ENCODE data around the gene KCNJ9.

KCNJ9 gene

DNA sequence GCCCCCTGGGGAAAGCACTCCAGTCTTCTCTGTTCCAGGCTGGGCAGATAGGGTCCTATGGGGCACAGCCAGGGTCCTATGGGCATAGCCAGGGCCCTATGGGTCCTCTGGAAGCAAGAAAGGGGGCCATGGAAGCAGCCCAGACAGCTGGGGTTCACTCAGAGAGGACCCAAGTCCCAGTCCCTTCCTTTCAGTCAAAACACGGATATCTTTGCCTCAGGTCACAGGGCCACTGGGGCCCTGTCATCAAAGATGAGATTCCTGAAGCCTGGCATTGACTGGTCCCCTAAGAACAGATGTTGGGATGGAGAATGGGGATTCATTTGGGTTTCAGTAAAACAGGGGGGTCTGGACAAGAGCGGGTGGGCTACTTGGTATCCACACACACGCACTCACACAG is 8.5 kb downstream of the KCNJ9 start:
- no peak for DNase-seq

DNA sequence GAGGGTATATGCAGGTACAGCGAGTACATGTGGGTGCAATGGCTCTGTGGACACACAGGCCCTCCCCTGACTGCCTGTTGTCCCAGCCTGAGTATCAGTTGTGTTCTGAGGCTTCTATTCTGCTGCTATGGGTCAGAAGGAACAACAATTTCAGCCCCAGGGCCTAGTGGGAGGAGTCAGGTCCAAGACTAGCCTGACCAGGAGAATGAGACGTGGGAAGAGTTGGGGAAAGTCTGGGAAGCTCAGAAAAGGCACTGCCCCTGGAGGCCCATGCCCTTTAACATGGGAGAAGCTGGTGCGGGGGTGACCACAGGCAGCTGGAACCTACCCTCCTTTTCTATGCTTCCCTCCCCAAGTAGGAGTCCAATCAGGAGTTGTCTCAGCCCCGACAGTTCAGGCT is 9.4 kb downstream of the KCNJ9 start:
- DNase-seq, result no peak

DNA sequence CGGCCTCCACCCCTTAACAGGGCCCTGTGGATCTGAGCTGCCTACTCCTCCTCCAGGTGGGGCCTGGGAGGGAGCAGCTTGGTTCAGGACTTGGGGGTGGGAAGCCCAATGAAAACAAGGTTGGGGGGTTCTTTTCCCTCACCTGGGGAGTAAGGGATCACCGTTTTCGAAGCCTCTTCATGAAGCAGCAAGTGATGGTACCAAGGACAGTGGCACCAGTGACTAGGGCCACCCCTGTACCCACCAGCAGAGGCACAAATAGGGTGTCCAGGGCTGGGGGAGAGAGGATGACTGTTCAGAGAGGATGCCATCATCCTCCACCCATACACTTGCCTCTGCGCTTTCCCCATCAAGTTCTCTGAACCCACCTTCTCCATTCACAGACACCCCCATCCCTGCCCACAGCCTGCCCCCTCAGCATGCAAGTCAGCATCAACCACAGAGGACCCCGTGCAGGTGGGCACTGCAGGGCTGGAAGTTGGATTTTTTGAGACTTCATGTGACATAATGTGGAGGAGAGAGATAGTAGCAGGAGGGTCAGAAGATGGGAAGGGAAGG is 10.4 kb downstream of the KCNJ9 start:
- DNase-seq, result no peak

DNA sequence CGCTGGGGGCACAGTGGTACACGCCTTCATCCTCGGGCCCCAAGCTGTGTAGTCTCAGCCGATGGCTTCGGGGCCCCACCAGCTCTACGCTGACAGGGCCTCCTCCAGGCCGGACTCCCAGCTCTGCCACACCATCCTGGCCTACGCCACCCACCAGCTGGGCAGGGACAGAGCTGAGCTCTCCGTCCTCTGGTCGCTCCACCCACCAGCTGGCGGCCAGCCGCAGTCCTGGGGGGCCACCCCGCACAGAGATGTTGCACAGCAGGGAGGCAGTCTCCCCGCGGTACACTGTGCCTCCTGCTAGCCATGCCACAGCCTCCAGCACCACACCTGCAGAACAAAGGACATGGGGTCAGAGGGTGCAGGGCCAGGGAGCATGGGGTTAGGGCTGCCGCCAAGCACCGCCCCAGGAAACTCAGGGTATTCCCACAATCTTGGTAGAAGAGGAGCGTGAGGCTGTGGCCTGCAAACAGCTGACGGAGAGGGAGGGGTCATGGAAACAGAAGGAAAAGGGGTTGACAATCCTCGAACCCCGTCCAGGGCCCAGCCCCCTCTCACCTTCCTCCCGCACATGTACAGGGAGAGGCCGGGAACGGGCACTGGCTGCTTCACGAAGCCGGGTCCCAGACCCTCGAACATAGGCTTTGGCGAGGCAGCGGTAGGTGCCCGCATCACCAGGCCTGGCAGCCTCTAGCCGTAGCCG is 11.2 kb downstream of the KCNJ9 start:
- no peak for DNase-seq

DNA sequence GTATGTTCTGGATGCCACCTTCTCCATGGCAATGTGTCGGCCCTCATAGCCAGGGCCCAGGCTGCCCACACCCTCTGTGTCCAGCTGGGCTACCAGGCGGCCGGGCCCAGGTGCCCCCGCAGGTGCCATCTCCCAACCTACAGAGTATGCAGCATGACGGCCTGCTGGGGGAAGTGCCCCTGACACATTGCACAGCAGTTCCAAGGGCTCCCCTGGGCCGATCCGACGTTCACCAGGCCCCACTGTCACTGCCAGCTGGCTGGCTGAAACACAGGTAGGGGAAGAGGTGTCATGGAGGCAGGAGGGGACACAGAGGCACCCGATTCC is 11.7 kb downstream of the KCNJ9 start:
- no peak for DNase-seq

DNA sequence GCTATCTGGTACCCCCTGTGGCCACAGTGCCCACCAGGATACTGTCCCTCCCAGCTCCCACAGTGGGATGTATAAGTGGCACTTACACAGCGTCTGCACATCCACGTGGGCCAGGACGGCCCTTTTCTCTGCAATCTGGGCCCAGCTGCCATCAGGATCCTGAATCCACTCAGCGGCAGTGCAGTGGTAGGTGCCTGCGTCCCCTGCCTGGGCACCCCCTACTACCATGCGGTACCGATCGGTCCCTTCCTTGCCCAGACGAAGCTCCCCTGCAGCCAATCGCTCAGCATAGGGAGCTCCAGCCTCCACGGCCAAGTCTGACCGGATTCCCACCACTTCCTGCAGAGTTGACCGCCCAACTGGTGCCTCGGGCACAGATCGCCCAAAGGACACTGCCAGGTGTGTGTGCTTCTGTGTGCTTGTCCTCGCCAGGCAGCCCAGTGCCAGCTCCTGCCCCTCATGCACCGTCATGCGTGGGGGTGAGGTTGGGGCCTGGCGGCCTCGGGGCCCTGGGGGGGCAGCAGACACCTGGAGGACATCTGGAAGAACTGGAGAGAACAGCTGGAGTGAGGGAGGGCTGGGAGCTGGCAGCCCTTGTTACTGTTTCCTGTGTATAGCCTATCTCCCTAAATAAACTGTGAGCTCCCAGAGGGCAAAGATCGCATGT is 12.4 kb downstream of the KCNJ9 start:
- DNase-seq, result no peak

DNA sequence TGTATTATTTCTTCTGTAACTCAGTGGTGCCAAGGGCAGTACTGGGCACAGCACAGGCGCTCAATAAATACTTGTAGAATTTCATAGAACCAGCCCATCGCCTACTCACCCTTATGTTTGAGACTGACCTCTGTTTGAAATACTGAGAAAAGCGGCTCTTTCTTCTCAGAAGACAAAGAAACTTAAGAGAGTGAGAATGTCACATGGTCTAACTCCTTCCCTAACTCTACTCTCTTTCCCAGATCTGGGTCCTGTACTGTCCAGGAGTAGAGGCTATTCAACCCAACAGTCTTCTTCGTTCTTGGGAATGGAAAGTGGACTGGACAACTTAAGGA is 12.9 kb downstream of the KCNJ9 start:
- DNase-seq, result no peak

DNA sequence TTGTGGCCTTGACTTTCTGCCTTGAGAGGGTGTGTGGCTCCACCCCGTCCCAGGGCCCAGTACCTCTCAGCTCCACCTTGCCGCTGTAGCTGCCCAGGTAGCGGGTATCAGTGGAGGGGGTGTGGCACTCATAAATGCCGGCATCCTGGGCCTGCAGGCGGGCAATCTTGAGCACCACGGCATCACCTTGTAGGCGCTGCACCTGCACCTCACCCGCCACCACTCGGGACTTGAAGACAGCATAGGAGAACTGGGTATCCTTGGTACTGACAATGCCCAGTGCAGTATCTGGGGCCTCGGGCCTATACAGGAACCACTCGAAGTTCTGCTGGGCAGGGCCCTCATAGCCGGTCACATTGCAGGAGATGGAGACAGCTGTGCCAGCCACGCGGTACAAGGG is 13.5 kb downstream of the KCNJ9 start:
- no peak for DNase-seq

DNA sequence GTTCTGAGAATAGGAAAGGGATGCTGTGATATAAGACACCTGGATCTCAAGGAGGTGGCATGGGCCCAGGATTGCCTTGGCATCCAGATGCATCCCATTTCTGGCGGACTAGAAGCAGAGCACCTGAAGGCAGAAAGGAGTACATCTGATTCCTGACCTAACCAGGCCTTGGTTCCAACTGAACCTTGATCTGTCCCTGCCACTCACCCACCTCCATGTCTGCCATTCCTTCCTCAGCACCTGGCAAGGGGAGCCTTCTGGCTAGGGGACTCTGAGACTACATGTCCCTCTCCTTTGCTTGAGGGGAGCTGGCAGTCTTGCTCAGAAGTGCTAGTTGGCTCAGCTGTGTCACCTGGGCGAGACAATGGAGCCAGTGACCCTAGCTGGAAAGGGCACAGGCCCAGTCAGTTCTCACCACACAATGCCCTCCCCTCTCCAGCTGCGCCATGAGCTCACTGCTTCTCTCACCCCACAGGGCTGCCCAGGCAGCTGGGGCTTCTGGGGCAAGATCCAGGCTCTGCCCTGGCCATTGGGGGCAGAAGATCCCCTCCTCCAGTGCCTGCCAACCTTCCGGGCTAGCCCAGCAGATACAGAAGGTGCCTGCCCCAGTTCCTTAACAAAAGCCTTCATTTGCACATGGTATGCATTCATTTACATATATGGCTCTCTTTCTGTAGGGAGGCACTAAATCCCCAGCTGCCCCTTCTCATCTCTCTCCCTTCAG is 14.2 kb downstream of the KCNJ9 start:
- DNase-seq, result no peak

DNA sequence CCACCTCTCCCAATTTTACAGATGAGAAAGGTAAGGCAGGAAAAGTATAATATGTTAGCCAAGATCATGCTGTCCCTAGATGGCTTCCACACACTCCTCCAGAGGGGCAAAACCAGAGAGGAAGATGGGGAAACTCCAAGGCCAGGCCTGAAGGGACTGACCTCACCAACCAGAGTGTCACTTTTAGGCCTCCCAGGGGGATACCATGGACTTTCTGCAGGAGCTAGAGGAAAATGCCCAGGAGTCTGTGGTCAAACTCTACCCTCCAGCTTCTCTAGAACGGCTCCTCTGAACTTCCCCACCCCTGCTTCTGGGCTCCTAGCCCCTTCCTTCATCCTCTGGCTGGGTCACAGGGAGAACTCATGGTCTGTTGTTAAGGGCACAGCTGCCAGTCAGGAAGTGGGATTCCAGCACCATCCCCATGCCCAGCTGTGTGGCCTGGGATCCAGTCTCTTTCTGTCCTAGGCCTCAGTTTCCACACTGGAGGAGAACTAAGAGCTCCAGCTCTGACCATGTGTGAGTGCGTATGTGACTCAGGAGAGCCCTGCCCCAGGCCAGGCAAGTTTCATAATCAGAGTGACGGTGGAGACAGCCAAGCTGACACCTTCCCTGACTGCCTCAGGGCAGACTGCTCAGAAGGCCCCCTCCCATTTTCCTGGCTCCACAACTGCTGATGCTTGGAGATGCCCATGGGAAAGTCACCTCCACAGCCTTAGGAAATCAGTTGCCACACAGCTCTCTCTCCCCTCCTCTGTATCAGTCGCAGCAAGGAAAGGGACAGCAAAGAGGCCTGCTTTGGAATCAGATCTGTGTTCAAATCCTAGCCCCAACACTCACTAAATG is 15.2 kb downstream of the KCNJ9 start:
- no peak for DNase-seq

DNA sequence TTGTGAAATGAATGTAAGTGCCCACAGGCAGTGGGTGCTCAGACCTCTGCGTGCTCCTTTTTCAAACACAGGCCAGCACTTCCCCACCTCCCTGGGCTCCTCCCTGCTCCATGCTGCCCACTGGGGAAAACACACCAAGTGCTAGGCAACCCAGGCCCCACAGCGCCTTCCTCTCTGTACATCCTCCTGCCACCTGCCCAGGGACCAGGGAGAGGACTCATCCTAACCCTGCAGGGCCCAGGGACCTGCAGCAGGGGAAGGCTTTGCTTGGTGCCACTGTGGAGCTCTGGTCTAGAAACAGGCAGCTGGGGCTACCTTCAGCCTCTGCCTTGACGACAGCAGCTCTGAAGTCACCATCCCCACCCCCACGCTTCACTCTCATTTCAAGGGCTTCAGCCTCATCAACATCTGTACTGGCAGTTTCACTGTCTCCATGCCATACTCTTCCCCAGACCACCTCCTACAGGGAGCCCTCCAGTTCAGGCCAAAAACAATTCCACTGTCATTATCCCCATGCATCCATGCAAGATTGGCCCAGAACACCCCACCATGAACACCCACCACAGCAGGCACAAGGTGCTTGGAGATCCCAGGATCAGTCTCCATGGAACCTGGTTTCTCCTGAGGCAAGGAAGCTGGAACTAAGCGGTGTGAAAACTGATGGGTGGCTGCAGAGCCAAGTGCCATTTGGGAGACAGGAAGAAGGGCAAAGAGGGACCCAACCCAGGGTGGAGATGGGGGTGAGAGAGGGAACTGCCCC is 16.0 kb downstream of the KCNJ9 start:
- no peak for DNase-seq

DNA sequence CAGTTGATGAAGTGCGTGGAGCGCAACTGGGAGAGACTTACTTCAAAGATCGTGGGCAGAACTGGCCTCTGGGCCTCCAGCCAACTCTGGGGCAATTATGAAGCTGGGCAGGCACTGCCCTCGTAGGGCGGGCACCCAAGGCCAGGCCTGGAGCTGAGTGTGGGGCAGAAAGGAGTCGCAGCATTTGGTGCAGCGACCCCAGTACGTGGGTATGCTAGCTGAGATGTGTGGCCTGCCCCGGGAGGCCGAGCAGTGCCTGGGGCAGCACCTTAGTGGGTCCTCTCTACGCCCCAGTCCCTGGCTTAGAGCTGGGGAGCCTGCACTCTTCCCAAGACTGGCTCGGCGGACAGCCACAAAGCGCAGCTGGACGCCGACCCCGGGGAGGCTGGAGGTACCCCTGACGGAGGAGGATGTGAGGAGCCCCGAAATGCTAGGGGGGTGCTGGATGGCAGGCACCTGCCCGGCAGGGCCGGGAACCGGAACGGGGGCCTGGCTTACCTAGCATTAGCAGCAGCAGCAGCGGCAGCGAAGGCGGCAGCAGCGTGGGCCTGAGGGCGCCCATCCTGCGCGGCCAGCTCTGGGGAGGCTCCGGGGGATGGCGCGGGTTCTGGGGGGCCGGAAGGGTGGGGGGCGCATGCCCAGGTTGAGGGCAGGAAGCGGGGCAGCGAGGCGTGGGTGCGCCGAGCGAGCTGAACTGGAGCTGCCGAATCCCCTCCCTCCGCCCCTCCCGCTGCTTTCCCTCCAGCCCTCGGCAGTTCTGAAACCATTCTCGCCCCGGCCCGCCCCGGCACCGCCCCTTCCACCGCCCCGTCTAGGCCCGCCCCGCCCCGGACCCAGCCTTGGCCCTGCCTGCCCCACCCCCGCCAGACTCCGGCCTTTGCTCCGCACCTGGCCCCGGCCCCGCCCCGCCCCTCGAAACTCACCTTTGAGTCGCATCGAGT is 16.8 kb downstream of the KCNJ9 start, which contains the start of gene IGSF8:
TSS of gene IGSF8 (minus strand) at position 709 of the 941 bp plus-strand sequence. CDS start at position 562, 147 bp downstream.
- DNase-seq, result peak; percentile 82

DNA sequence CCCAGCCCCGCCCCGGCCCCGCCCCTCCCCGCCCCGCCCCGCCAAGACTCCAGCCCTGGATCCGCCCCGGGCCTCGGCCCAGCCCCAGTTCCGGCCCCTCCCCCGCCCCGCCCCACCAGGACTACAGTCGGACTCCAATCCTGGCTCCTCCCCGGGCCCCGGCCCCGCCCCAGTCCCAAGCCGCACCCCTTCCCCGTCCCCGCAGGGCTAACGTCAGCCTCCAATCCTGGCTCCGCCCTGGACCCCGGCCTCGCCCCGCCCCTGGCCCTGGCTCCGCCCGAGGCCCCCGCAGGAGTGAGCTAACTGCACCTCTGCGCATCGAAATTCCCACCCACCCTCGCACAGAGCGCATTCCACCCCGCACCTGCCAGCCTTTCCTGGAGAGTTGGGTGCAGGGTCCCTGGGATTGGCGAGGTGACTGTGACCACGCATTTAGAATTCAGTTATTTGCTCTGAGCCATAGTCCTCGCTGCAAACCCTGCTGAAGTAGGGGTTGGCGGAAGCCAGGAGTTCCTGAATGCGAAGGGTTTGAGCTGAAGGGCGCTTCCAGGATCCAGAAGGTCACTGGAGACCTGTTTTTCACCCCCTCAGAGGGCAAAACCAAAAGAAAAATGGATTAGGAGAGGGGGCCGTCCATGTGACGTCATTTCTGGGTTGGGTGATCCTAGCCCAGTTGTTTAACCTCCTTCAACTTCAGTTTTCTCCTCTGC is 17.7 kb downstream of the KCNJ9 start:
- peak; percentile 94 for DNase-seq

DNA sequence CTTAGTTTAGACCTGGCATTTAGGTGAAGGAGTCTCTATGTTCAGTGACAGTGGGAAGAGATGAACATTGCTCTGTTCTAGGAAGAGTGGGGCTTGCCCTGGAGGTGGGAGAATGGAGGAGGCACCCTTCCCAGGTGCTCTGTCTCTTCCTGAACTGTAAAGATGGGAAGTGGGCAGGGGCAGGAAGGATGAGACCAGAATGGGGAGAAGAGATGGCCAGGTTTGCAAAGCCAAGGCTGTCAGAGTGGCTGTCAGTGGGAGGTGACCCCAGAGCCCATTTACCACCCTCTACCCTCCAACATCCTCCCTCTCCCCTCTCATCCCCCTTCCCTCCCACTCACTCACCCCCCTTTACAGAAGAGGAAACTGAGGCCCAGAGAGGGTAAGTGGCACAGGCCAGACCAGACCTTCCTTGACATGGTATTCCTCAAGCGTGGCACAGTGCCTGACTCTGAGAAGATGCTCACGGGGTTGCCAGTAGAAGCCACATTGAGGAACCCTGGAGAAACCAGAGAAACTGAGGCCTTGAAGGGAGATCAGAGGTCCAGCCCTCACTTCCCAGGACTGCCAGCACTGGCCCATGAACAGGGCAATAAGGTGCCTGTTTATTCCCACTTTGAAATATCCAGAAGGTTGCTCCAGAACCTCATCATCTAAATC is 18.5 kb downstream of the KCNJ9 start:
- no peak for DNase-seq

DNA sequence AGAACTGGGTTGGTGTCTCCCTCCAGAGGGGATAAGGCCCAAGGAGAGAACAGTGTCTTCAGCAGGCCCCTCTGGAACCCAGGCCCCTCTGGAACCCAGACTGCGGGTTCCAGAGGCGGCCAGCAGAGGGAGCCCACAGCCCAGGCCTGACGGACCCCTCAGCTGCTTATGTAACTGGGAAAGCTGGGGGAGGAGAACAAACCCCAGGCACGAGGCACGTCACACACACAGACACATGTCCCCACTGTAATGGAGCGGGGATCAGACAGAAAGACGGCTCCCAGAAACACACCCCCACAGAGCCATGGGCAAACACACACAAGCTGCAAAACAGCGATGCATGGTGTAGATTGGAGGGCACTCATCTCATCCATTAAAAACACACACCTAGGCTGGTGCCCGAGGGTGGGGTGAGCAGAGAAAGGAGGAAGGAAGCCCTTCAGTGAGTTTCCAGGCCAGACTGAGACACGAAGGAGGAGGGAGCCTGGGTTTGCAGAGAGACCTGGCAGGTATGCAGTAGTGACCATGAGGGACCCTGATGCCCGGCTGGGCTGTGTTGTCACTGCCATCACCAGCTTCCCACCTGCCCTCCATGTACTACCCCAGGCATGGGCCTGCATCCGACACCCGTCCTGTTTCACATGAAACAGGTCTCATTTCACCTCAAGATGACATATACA is 19.8 kb downstream of the KCNJ9 start:
- peak; percentile 80 for DNase-seq

DNA sequence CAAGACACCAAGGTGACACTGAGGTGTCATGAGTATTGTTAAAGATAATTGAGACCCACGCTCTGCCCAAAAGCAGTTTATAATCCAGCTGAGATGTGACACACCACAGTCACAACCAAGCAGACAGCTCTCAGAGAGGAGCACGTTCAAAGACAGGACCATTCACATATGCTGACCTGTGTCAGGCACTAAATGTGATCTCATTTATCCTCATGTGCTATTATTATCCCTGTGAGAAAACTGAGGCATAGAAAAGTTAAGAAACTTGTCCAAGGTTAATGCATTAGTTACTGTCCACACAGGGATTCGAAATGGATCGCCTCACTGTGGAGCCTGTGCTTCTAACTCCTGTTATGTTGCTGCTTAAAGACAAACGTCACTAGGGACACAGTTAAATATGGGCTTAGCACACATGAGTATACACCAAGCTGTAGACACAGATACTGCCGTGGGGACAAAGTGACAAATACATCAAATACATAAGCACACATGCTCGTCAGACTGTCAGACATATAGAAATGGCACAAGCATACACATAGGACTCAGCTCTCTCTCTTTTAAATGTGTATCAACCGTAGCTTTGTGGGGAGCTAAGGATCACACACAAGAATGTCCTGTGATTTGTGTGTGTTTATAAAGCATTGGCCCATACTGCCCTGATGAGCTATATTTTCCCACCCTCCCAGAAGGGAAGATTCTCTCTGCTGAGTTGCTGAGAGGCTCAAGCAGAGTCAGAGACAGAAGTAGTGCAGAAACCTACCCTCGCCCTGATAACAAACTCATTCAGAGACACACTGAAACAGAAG is 20.6 kb downstream of the KCNJ9 start:
- no peak for DNase-seq

DNA sequence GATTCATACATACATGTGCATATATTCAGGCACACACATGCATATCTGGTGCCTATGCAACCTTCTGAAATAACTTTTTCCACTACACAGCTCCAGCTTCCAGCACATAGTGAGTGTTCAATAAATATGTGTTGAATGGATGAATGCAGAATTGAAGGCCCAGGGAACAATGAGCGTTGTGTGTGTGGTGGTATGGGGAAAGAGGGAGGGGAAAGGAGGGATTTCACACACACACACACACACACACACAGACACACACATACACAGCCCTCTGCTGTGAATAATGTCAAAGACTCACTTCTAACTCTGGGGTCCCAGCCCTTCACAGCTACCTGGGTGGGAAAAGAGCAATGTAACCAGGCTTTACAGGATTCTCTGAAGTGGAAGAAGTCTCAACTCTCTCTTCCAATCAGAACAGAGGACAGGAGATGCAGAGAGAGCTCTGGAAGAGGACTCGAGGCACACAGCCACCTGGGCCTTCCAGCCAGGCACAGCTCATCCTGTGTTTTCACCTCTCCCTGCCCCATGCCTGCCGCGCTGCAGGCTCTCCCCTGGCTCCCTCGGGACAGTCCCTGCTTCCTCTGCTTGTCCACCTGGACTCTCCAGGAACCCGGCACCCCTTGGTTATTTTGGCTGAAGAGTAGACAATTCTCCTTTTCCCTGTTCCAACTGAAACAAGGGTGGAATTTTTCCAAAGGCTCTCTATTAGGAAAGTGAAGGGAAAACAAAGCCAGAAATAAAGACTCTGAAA is 22.5 kb downstream of the KCNJ9 start:
- DNase-seq, result no peak
